Tibial nerve (tissue), 4 donors: ENCODE results near the gene ANXA6.

Experiments used
- CTCF ChIP-seq, 5 experiments: fragments of 200-600 bp in 3 of 5; fragments of 450-650 bp in 2 of 5; sonication (generic) in 3 of 5; IDR thresholded peaks; one replicate each; pipeline ENCODE4 v1.5.1; 2016 to 2019; ENCODE audit warnings: antibody characterized with exemption in 5 of 5, mild to moderate bottlenecking in 3 of 5, moderate library complexity in 2 of 5
- EP300 ChIP-seq, 2 donors: sonication (generic); formaldehyde crosslinking; IDR thresholded peaks; one replicate each; pipeline ENCODE4 v1.6.1; 2017; ENCODE audit warnings: antibody characterized with exemption in 2 of 2, mild to moderate bottlenecking in 1 of 2
- POLR2A ChIP-seq, 2 donors: fragments of 450-650 bp; IDR thresholded peaks; one replicate each; pipeline ENCODE4 v1.6.1; 2017; ENCODE audit warnings: antibody characterized with exemption in 2 of 2, mild to moderate bottlenecking in 2 of 2, moderate library complexity in 2 of 2

- no peak for TF ChIP-seq CTCF (IDR thresholded peaks at IDR 0.05)
- no peak for TF ChIP-seq POLR2A (IDR thresholded peaks at IDR 0.05)
- peak in 1 of 2 donors; percentile 50 for TF ChIP-seq EP300 (IDR thresholded peaks at IDR 0.05)
These were observed 62.1 kb downstream of the ANXA6 start for GRCh38 chr5:151095341-151096000.
